Fibroblast of lung (primary cell): ENCODE data around the gene TCF7L1.

Experiments used
- EZH2 ChIP-seq: IDR thresholded peaks from 2 replicates; pipeline ENCODE4 v1.5.1; 2012; ENCODE audit warnings: low read length, control low read depth, mild to moderate bottlenecking; ENCODE audit errors: missing control alignments
- TF ChIP-seq, protein P1 (sequence below), 2 donors: IDR thresholded peaks in 1 of 2; conservative IDR thresholded peaks in 1 of 2; 1 replicate in 1 of 2; 2 replicates in 1 of 2; pipeline ENCODE4 v1.5.1; 2011 to 2012; ENCODE audit warnings: low read length in 2 of 2, control low read depth in 1 of 2, inconsistent platforms in 1 of 2, low read depth in 1 of 2, mild to moderate bottlenecking in 1 of 2

DNA sequence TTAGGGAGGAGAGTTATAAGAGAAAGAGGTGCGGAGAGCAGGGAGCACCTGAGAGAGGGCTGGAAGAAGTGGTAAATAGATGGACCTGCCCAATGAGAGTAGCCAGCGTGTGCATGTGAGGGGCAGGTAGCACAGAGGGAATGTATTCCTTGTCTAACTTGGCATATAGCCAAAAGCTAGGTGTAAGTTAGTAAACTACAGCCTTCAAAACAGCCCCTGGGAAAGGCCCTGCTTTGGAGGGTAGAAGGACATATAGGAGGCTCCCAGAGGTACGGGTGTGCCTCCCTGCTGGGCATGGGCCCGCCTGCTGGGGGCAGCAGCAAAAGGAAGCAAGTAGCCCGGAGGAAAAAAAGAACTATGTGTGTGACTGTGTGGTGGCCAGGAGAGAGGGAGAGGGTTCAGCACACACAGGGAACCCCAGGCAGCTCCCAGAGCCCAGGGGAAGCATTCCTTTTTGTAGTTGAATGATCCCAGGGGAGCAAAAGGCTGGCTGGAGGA lies 48.0 kb downstream of the TCF7L1 start:
- TF ChIP-seq, protein P1, sequence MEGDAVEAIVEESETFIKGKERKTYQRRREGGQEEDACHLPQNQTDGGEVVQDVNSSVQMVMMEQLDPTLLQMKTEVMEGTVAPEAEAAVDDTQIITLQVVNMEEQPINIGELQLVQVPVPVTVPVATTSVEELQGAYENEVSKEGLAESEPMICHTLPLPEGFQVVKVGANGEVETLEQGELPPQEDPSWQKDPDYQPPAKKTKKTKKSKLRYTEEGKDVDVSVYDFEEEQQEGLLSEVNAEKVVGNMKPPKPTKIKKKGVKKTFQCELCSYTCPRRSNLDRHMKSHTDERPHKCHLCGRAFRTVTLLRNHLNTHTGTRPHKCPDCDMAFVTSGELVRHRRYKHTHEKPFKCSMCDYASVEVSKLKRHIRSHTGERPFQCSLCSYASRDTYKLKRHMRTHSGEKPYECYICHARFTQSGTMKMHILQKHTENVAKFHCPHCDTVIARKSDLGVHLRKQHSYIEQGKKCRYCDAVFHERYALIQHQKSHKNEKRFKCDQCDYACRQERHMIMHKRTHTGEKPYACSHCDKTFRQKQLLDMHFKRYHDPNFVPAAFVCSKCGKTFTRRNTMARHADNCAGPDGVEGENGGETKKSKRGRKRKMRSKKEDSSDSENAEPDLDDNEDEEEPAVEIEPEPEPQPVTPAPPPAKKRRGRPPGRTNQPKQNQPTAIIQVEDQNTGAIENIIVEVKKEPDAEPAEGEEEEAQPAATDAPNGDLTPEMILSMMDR (conservative IDR thresholded peaks at IDR 0.05 in 1 of 2, IDR thresholded peaks at IDR 0.05 in 1 of 2; ENCODE audit: low read depth in 1 of 2, low read length in 2 of 2) = no peak
- TF ChIP-seq EZH2 = no peak
